Testis (tissue), 3 donors: ENCODE results near the gene RIMBP2. TPM values are rescaled to one million over a fixed set of nuclear protein-coding genes. Genes with fewer than 3 reads are reported as not detected.

Experiments used
- DNase-seq: peaks from one replicate; pipeline ENCODE4 v3.0.0-alpha.2; 2019
- H3K27ac ChIP-seq, 2 donors: fragments of 200-600 bp; sonication (generic); one replicate each; pipeline ENCODE4 v1.5.1; 2019
- H3K27me3 ChIP-seq: fragments of 200-600 bp; sonication (generic); one replicate; pipeline ENCODE4 v1.5.1; 2019
- H3K36me3 ChIP-seq: fragments of 200-600 bp; sonication (generic); one replicate; pipeline ENCODE4 v1.5.1; 2017; ENCODE audit warnings: low read depth; ENCODE audit errors: missing control alignments
- H3K4me1 ChIP-seq: fragments of 200-600 bp; sonication (generic); one replicate; pipeline ENCODE4 v1.5.1; 2019
- H3K4me3 ChIP-seq, 2 donors: fragments of 200-600 bp; sonication (generic); one replicate each; pipeline ENCODE4 v1.5.1; 2017 to 2019
- H3K9me3 ChIP-seq: fragments of 200-600 bp; sonication (generic); one replicate; pipeline ENCODE4 v1.5.1; 2017
- POLR2A ChIP-seq: fragments of 450-650 bp; IDR thresholded peaks from one replicate; pipeline ENCODE4 v1.6.1; 2017; ENCODE audit warnings: antibody characterized with exemption, mild to moderate bottlenecking, moderate library complexity
- WGBS, 2 donors: methylation state at CpG; one replicate each; pipeline ENCODE4 v1.1.5; 2018; 5-methylcytosine and 5-hydroxymethylcytosine counted together
- intact Hi-C: fragments of 100-400 bp; cut with DNase I; formaldehyde crosslinking; loops from one replicate; pipeline ENCODE4 v1.15.1; 2023; ENCODE audit warnings: low total_unique reads
- polyA plus RNA-seq: library from polyadenylated mRNA; stranded (reverse); fragments of 350-450 nt; fragmentation: Illumina TruSeq; extraction: RNeasy Lipid Tissue Mini Kit (QIAGEN cat#74804); gene quantifications from one replicate; pipeline ENCODE4 v1.2.3, GENCODE V29; 2014; ENCODE audit warnings: low read depth, low replicate concordance; ENCODE audit not compliant: insufficient read depth
- total RNA-seq, 2 donors: library from RNA; depleted of rRNA; stranded (reverse); fragments of >200 nt; gene quantifications; one replicate each; pipeline ENCODE4 v1.2.3, GENCODE V29; 2016
- TF ChIP-seq, protein P1 (sequence below), 3 experiments: fragments of 450-650 bp in 2 of 3; fragments of 200-600 bp in 1 of 3; sonication (generic) in 1 of 3; IDR thresholded peaks; one replicate each; pipeline ENCODE4 v1.5.1; 2016 to 2019; ENCODE audit warnings: antibody characterized with exemption in 3 of 3, mild to moderate bottlenecking in 2 of 3, moderate library complexity in 1 of 3

The RIMBP2 gene
- total and polyA plus RNA-seq, 3 donors from 2014 or later = 8.0 to 10.0 (median 8.7) TPM

DNA sequence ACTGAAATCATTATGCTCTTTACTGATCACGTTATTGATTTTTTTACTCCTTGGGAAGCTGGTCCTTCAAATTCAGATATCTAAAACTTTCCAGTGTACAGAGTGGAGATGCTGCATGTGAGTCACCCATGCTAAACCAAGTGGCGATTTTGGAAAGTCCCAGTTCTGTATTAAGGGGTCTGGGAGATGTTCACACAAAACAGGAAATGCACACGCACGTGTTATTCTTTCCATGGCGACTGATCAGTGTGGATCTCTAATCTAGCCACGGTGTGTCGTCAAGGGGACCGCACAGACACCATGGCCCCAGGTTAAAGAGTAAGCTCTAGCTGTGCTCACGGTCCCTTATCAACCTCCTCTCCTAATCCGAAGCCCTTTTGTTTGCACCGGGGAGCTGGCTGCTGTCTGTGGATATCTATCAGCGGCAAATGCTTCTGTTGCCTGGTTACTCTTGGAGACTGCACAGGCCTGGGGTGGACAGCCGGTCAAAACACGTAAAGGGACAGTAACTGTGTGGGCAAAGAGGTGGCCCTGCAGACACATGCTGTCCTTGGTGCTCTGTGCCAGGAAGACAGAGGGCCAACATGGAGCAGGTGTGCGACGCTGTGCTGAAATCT lies 96.6 kb downstream of the RIMBP2 start:
- H3K27ac ChIP-seq = no peak overlapping the region
- WGBS, 2 donors = 86 to 88% methylated on average over 15 to 16 of the region's 16 CpGs
- DNase-seq = no peak

DNA sequence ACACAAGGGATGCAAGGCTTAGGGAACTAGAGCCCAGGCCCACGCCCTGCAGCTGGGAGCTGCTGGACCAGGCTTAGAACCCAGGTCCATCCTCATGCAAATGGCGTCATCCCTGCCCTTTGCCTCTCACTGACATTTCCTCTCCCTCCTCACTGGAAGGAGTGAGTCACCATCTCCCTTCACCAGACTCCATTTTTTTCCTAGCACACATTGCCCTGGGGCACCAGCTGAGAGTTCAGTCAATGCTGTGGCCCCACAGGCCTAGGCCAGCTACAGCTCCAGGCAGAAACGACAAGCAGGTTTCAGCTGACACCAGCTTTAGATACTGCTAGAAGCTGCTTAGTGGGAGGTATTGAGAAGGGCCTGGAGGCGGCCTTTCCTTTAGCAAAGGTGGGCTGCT lies 98.9 kb downstream of the RIMBP2 start:
- Histone ChIP-seq H3K4me1 (no peaks in the 10 kb centered on the region), H3K27me3 (no peaks in the 10 kb centered on the region), H3K4me3 (no peak overlapping the region), H3K9me3 (no peaks in the 10 kb centered on the region), H3K27ac (no peak overlapping the region), H3K36me3 (no peaks in the 10 kb centered on the region)
- TF ChIP-seq, protein P1, sequence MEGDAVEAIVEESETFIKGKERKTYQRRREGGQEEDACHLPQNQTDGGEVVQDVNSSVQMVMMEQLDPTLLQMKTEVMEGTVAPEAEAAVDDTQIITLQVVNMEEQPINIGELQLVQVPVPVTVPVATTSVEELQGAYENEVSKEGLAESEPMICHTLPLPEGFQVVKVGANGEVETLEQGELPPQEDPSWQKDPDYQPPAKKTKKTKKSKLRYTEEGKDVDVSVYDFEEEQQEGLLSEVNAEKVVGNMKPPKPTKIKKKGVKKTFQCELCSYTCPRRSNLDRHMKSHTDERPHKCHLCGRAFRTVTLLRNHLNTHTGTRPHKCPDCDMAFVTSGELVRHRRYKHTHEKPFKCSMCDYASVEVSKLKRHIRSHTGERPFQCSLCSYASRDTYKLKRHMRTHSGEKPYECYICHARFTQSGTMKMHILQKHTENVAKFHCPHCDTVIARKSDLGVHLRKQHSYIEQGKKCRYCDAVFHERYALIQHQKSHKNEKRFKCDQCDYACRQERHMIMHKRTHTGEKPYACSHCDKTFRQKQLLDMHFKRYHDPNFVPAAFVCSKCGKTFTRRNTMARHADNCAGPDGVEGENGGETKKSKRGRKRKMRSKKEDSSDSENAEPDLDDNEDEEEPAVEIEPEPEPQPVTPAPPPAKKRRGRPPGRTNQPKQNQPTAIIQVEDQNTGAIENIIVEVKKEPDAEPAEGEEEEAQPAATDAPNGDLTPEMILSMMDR (IDR thresholded peaks at IDR 0.05) = no peak
- no peak for TF ChIP-seq POLR2A
- intact Hi-C loops = no loop called here
- 83 to 88% methylated on average over 3 to 4 of the region's 4 CpGs for WGBS, 2 donors
- DNase-seq = no peak

More for the DNA sequence above, 96.6 kb downstream of the RIMBP2 start:
- intact Hi-C loops = no loop called here
- TF ChIP-seq, protein P1 (IDR thresholded peaks at IDR 0.05) = no peak
- no peak for TF ChIP-seq POLR2A
- no peaks in the 10 kb centered on the region for H3K36me3 ChIP-seq
- no peaks in the 10 kb centered on the region for H3K27me3 ChIP-seq
- H3K4me3 ChIP-seq = no peak overlapping the region
- no peaks in the 10 kb centered on the region for H3K4me1 ChIP-seq
- no peaks in the 10 kb centered on the region for H3K9me3 ChIP-seq

DNA sequence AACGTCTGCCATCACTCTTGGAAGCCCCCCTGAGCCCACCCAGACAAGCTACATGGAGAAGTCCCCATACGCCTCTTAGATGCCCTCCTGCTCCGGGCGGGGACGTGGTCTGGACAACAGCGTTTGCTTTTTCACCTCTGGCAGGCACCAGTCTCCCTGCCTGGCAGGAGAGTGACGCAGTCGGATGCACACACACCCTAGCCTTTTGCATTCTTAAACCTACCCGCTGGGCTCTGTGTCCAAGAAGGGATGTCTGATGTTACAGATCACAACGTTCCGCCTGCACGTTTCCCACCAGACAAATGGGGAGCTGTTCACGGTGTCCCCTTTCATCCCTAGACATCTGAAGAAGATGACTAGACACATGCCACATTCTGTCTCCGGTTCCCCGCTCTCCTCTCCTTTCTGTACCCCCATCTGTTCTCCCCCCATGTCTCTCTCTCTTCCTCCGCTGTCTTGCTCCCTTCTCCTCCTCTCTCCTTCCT lies 100.2 kb downstream of the RIMBP2 start:
- no peak overlapping the region for H3K27ac ChIP-seq
- TF ChIP-seq, protein P1 (IDR thresholded peaks at IDR 0.05) = no peak
- no peak for TF ChIP-seq POLR2A
- no peak for DNase-seq
- H3K4me1 ChIP-seq = no peaks in the 10 kb centered on the region
- H3K9me3 ChIP-seq = no peaks in the 10 kb centered on the region
- 86 to 87% methylated on average over 9 to 16 of the region's 16 CpGs for WGBS, 2 donors
- no peaks in the 10 kb centered on the region for H3K36me3 ChIP-seq
- H3K27me3 ChIP-seq = no peaks in the 10 kb centered on the region
- H3K4me3 ChIP-seq = no peak overlapping the region
- intact Hi-C loops = no loop called here

DNA sequence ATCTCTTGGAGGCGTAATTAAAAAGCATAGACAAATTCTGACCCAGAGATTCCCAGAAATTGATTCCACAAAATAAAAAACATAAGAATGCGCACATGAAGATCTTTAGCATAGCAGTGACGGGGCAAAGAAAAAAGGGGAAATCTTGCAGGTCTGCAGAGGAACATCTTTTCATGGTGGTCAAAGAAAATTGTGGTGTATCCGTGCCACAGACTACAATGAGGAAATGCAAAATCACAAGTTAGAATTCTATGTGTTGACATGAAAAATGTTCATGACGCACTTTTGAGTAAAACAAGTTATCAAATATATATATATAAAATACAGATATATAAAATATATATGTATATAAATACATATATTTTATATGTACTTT lies 101.6 kb downstream of the RIMBP2 start:
- intact Hi-C loops = no loop called here
- DNase-seq = no peak
- Histone ChIP-seq H3K4me3 (no peak overlapping the region), H3K27me3 (no peaks in the 10 kb centered on the region), H3K27ac (no peak overlapping the region), H3K4me1 (no peaks in the 10 kb centered on the region), H3K9me3 (no peaks in the 10 kb centered on the region), H3K36me3 (no peaks in the 10 kb centered on the region)
- TF ChIP-seq POLR2A = no peak
- TF ChIP-seq, protein P1 (IDR thresholded peaks at IDR 0.05) = no peak
- 93 to 95% methylated on average over 5 of the region's 5 CpGs for WGBS, 2 donors
